GM12873 (cell line): Measurements from ENCODE around the gene ARL4A.

Source experiments
- CTCF ChIP-seq: IDR thresholded peaks from 2 replicates; pipeline ENCODE4 v1.5.1; 2012; ENCODE audit warnings: low read depth, mild to moderate bottlenecking, moderate library complexity, low read length, control low read depth; ENCODE audit not compliant: insufficient read depth; ENCODE audit errors: missing control alignments

ARL4A gene

GRCh38 chr7:12703881-12704280, 16.4 kb downstream of the ARL4A start:
- no peak for TF ChIP-seq CTCF

GRCh38 chr7:12705878-12706277, 18.4 kb downstream of the ARL4A start:
- TF ChIP-seq CTCF: no peak

GRCh38 chr7:12706900-12707536, 19.6 kb downstream of the ARL4A start:
- TF ChIP-seq CTCF: no peak

GRCh38 chr7:12708314-12708713, 20.9 kb downstream of the ARL4A start:
- TF ChIP-seq CTCF: no peak

GRCh38 chr7:12709726-12710502, 22.5 kb downstream of the ARL4A start:
- no peak for TF ChIP-seq CTCF

GRCh38 chr7:12711124-12711523, 23.7 kb downstream of the ARL4A start:
- no peak for TF ChIP-seq CTCF

- TF ChIP-seq CTCF: no peak
These were observed 24.8 kb downstream of the ARL4A start for GRCh38 chr7:12712236-12712635.
